Measurements from ENCODE around the gene PCBP2. TPM values are rescaled to one million over a fixed set of nuclear protein-coding genes. Genes with fewer than 3 reads are reported as not detected.

Gene PCBP2
- total RNA-seq, 4 donors from 2014 or later: 275 to 374 (median 365) TPM

DNA sequence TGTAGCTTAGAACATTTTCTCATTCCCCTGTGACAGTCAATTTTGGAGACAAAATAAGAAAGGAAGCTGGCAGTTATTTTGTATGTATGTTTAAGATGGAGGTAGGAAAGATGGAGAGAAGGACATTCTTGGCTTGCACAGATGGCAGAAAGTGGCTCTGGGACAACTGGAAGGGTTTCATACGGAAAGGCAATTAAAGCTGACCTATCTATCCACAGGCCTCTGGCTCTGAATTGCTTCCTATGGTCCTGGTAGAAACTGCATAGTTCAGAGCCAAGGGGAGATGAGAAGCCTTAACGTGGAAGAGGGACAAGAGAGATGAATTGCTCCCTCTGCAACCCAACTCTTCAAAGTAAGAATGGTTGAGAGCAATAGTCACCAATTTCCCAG lies 63.4 kb downstream of the PCBP2 start:
- Histone ChIP-seq H3K36me3 (peaks cover 66 to 100% (median 98%) of the 10 kb centered on the region in 4 donors), H3K27ac (replicated peaks in 1 of 4) (no peak overlapping the region), H3K4me3 (no peak overlapping the region), H3K27me3 (no peaks in the 10 kb centered on the region), H3K9me3 (no peaks in the 10 kb centered on the region), H3K4me1 (no peaks in the 10 kb centered on the region)
- WGBS: 47% methylated on average over 2 of the region's 2 CpGs
- TF ChIP-seq POLR2A (IDR thresholded peaks at IDR 0.05; ENCODE audit: low read depth) (no peak), EP300 (IDR thresholded peaks at IDR 0.05) (no peak), POLR2AphosphoS5 (IDR thresholded peaks at IDR 0.05) (no peak)
- TF ChIP-seq, protein P1, sequence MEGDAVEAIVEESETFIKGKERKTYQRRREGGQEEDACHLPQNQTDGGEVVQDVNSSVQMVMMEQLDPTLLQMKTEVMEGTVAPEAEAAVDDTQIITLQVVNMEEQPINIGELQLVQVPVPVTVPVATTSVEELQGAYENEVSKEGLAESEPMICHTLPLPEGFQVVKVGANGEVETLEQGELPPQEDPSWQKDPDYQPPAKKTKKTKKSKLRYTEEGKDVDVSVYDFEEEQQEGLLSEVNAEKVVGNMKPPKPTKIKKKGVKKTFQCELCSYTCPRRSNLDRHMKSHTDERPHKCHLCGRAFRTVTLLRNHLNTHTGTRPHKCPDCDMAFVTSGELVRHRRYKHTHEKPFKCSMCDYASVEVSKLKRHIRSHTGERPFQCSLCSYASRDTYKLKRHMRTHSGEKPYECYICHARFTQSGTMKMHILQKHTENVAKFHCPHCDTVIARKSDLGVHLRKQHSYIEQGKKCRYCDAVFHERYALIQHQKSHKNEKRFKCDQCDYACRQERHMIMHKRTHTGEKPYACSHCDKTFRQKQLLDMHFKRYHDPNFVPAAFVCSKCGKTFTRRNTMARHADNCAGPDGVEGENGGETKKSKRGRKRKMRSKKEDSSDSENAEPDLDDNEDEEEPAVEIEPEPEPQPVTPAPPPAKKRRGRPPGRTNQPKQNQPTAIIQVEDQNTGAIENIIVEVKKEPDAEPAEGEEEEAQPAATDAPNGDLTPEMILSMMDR (IDR thresholded peaks at IDR 0.05): no peak
- intact Hi-C loops (cut with DNase I): no loop called here
- DNase-seq (ENCODE audit: extremely low spot score): no peak

DNA sequence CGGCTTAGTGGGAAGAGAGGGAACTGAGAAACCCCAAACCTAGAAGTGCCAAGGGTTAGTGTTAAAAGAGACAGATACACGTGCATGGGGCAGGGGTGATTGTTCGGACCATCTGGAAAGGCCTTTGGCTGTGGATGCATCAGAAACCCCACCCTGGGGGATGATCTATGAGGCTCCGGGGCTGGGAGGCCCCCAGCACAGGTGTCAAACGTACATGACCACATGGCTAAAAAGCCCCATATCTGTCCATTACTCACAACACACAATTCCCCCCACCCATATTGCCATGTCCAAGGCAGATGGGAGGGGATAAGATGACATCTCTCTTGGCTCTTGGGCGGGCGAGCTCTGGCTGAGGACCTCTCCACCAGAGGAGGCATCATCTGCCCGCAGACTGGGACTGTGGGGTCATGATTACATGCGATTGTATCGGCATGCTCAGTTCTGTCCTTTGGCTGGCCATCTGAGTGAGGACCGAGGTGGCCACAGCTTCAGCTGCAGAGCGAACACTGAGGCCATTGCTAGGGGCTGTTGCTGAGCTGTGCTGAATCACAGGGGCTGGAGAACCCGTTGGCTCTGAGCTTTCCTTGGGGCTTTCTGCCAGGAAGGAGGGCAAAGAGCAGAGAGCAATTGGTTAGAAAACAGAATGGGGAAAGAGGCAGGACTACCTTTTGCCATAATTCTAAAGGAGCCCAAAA lies 65.0 kb downstream of the PCBP2 start:
- intact Hi-C loops (cut with DNase I): no loop called here
- no peaks in the 10 kb centered on the region for H3K27me3 ChIP-seq
- no peaks in the 10 kb centered on the region for H3K4me1 ChIP-seq
- no peaks in the 10 kb centered on the region for H3K9me3 ChIP-seq
- TF ChIP-seq, protein P1 (IDR thresholded peaks at IDR 0.05): no peak
- no peak for TF ChIP-seq POLR2AphosphoS5 (IDR thresholded peaks at IDR 0.05)
- TF ChIP-seq EP300 (IDR thresholded peaks at IDR 0.05): no peak
- peaks cover 69 to 100% (median 98%) of the 10 kb centered on the region in 4 donors for H3K36me3 ChIP-seq
- DNase-seq (ENCODE audit: extremely low spot score): no peak
- no peak overlapping the region for H3K27ac ChIP-seq (replicated peaks in 1 of 4)
- no peak overlapping the region for H3K4me3 ChIP-seq
- 83% methylated on average over 13 of the region's 13 CpGs for WGBS

DNA sequence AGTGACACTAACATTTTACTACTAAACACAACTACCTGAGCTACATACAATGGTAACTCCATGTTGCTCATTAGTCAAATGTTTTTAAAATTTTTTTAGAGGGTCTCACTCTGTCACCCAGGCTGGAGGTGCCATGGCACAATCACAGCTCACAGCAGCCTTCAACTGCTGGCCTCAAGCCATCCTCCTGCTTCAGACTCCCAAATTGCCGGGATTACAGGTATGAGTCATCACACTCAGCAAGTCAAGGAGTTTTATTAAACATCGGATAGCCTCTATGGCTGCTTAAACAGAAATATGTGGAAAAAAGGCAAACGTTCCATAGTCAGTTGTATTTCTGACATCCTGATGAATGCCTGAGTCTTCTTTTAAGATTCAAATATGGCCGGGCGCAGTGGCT lies 66.5 kb downstream of the PCBP2 start:
- Histone ChIP-seq H3K27me3 (no peaks in the 10 kb centered on the region), H3K4me1 (no peaks in the 10 kb centered on the region), H3K36me3 (peaks cover 70 to 100% (median 98%) of the 10 kb centered on the region in 4 donors), H3K27ac (replicated peaks in 1 of 4) (no peak overlapping the region), H3K9me3 (no peaks in the 10 kb centered on the region), H3K4me3 (no peak overlapping the region)
- WGBS: 59% methylated on average over 5 of the region's 5 CpGs
- DNase-seq (ENCODE audit: extremely low spot score): no peak
- TF ChIP-seq, protein P1 (IDR thresholded peaks at IDR 0.05): no peak
- TF ChIP-seq POLR2AphosphoS5 (IDR thresholded peaks at IDR 0.05): no peak
- no peak for TF ChIP-seq EP300 (IDR thresholded peaks at IDR 0.05)
- TF ChIP-seq POLR2A (IDR thresholded peaks at IDR 0.05; ENCODE audit: low read depth): no peak
- intact Hi-C loops (cut with DNase I): no loop called here

DNA sequence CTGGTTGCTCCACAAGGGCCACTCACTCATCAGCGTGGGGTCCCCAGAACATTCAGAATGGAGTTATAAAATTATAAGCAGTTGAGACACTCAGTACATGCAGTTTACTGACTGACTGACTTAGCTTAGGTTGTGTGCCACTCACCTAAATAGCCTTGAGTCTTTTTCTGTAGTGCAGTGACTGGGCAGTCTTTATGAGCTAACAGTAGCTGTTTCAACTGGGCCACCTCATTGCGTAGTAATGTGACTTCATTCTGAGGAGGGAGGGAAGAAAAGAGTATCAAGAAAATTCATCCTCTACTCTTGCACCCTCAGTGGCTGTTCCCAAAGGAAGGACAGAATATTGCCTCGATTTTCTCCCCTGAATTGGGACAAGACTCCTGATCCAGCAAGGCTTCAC lies 71.2 kb downstream of the PCBP2 start:
- 94% methylated on average over 3 of the region's 3 CpGs for WGBS
- TF ChIP-seq POLR2A (IDR thresholded peaks at IDR 0.05; ENCODE audit: low read depth): no peak
- TF ChIP-seq, protein P1 (IDR thresholded peaks at IDR 0.05): no peak
- no peak for TF ChIP-seq POLR2AphosphoS5 (IDR thresholded peaks at IDR 0.05)
- TF ChIP-seq EP300 (IDR thresholded peaks at IDR 0.05): no peak
- Histone ChIP-seq H3K9me3 (no peaks in the 10 kb centered on the region), H3K4me1 (no peaks in the 10 kb centered on the region), H3K27me3 (no peaks in the 10 kb centered on the region), H3K4me3 (no peak overlapping the region), H3K36me3 (peaks cover 61 to 100% (median 98%) of the 10 kb centered on the region in 4 donors), H3K27ac (replicated peaks in 1 of 4) (no peak overlapping the region)
- intact Hi-C loops (cut with DNase I): no loop called here
- no peak for DNase-seq (ENCODE audit: extremely low spot score)

DNA sequence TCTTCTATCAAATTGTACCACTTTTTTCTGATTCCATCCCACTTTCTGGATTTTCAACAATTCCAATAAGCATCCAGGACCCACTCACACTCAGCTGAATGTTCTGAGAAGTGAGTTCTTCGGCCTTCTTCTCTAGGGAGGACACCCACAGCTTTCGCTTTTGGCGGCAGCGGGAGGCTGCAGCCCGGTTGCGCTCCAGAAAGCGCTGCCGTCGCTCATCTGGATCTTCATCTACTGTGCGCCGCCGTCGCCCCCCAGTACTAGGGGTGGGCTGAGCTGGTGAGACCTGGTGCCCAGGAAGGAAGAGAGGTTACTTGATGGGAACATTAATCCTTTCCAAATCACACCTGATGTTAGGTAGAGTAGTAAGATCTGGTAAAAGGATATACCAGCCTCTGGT lies 72.6 kb downstream of the PCBP2 start:
- H3K36me3 ChIP-seq: peaks cover 70 to 100% (median 98%) of the 10 kb centered on the region in 4 donors
- TF ChIP-seq, protein P1 (IDR thresholded peaks at IDR 0.05): no peak
- TF ChIP-seq POLR2A (IDR thresholded peaks at IDR 0.05; ENCODE audit: low read depth): no peak
- TF ChIP-seq POLR2AphosphoS5 (IDR thresholded peaks at IDR 0.05): no peak
- TF ChIP-seq EP300 (IDR thresholded peaks at IDR 0.05): no peak
- WGBS: 95% methylated on average over 13 of the region's 13 CpGs

More for the DNA sequence above, 72.6 kb downstream of the PCBP2 start:
- intact Hi-C loops (cut with DNase I): no loop called here
- Histone ChIP-seq H3K27me3 (no peaks in the 10 kb centered on the region), H3K4me1 (no peaks in the 10 kb centered on the region), H3K4me3 (no peak overlapping the region), H3K27ac (replicated peaks in 1 of 4) (no peak overlapping the region), H3K9me3 (no peaks in the 10 kb centered on the region)
- no peak for DNase-seq (ENCODE audit: extremely low spot score)

Measured in esophagus muscularis mucosa (tissue), 4 donors.